PC-3 (cell line): ENCODE results near the gene LRR1. TPM values are rescaled to one million over a fixed set of nuclear protein-coding genes. Genes with fewer than 3 reads are reported as not detected.

Source experiments
- ATAC-seq: fragments of 200-7000 bp; cut with Tn5 transposase; 2 replicates; pipeline ENCODE4 v1.9.1; 2020; ENCODE audit warnings: mild to moderate bottlenecking, moderate library complexity
- BruUV-seq: library from RNA; stranded (reverse); fragments of 400-500 nt; replicated peaks from 2 replicates; lab custom pipeline; 2021; lab: Mats Ljungman, UMichigan
- CTCF ChIA-PET: fragments of 300-600 bp; sonication (Branson Sonifier 250); formaldehyde crosslinking; loops from one replicate; lab custom pipeline; 2022; ENCODE audit warnings: antibody characterized with exemption; lab: Charles Lee
- POLR2A ChIA-PET: fragments of 300-600 bp; sonication (Branson Sonifier 250); formaldehyde crosslinking; loops from one replicate; lab custom pipeline; 2022; ENCODE audit warnings: antibody characterized with exemption; ENCODE audit not compliant: unreplicated experiment; lab: Charles Lee
- DNase-seq: peaks from one replicate; pipeline ENCODE4 v3.0.0-alpha.2; 2015
- H2AFZ ChIP-seq: fragments of 300-600 bp; sonication (generic); 2 replicates; pipeline ENCODE4 v1.6.0; 2016; ENCODE audit warnings: antibody characterized with exemption, low read length
- H3F3A ChIP-seq: fragments of 300-600 bp; sonication (generic); one replicate; pipeline ENCODE4 v1.6.0; 2017; ENCODE audit warnings: antibody characterized with exemption, low read length, control low read depth, mild to moderate bottlenecking; ENCODE audit not compliant: unreplicated experiment
- H3K27ac ChIP-seq: fragments of 300-600 bp; sonication (generic); 2 replicates; pipeline ENCODE4 v1.5.1; 2016; ENCODE audit warnings: mild to moderate bottlenecking, low read length
- H3K27me3 ChIP-seq: fragments of 300-600 bp; sonication (generic); 2 replicates; pipeline ENCODE4 v1.6.1; 2016; ENCODE audit warnings: low read length, mixed read lengths
- H3K36me3 ChIP-seq: fragments of 300-600 bp; sonication (generic); 2 replicates; pipeline ENCODE4 v1.6.1; 2016; ENCODE audit warnings: low read depth, mixed run types, low read length, mixed read lengths
- H3K4me1 ChIP-seq: fragments of 300-600 bp; sonication (generic); 2 replicates; pipeline ENCODE4 v1.5.1; 2016; ENCODE audit warnings: low read length; ENCODE audit not compliant: insufficient read depth
- H3K4me2 ChIP-seq: fragments of 300-600 bp; sonication (generic); 2 replicates; pipeline ENCODE4 v1.6.0; 2016; ENCODE audit warnings: low read length
- H3K4me3 ChIP-seq: fragments of 300-600 bp; sonication (generic); 2 replicates; pipeline ENCODE4 v1.5.1; 2016; ENCODE audit warnings: mild to moderate bottlenecking, low read length, mixed read lengths
- H3K79me2 ChIP-seq: fragments of 300-600 bp; sonication (generic); 2 replicates; pipeline ENCODE4 v1.6.1; 2017; ENCODE audit warnings: low read length, mixed read lengths
- H3K9ac ChIP-seq: fragments of 300-600 bp; sonication (generic); 2 replicates; pipeline ENCODE4 v1.6.0; 2016; ENCODE audit warnings: mild to moderate bottlenecking, low read length
- H3K9me2 ChIP-seq: fragments of 300-600 bp; sonication (generic); replicated peaks from 2 replicates; pipeline ENCODE4 v1.6.1; 2016; ENCODE audit warnings: mixed run types, low read length, mixed read lengths
- H3K9me3 ChIP-seq: fragments of 300-600 bp; sonication (generic); 2 replicates; pipeline ENCODE4 v1.6.1; 2016; ENCODE audit warnings: low read length, mixed read lengths
- H4K20me1 ChIP-seq: fragments of 300-600 bp; sonication (generic); 2 replicates; pipeline ENCODE4 v1.6.1; 2016; ENCODE audit warnings: low read length, mixed read lengths
- CTCF ChIP-seq: fragments of 300-600 bp; sonication (generic); conservative IDR thresholded peaks from 2 replicates; pipeline ENCODE4 v1.5.1; 2017; ENCODE audit warnings: antibody characterized with exemption, low read depth, mild to moderate bottlenecking, low read length
- EZH2 ChIP-seq: fragments of 300-600 bp; sonication (generic); IDR thresholded peaks from one replicate; pipeline ENCODE4 v1.6.1; 2017; ENCODE audit warnings: antibody characterized with exemption, mild to moderate bottlenecking, low read length; ENCODE audit not compliant: unreplicated experiment
- EZH2phosphoT487 ChIP-seq: fragments of 300-600 bp; sonication (generic); IDR thresholded peaks from 2 replicates; pipeline ENCODE4 v1.6.1; 2018; ENCODE audit warnings: mild to moderate bottlenecking, antibody characterized with exemption, low read length, borderline replicate concordance
- intact Hi-C: fragments of 100-400 bp; cut with micrococcal nuclease; formaldehyde crosslinking; loops from 2 replicates; pipeline ENCODE4 v1.9.0; 2023
- total RNA-seq: library from RNA; depleted of rRNA; stranded (reverse); fragments of >200 nt; gene quantifications from 2 replicates; pipeline ENCODE4 v1.2.3, GENCODE V29; 2014

The LRR1 gene
- total RNA-seq, 1 experiment from 2014 or later = 46.9 TPM

DNA sequence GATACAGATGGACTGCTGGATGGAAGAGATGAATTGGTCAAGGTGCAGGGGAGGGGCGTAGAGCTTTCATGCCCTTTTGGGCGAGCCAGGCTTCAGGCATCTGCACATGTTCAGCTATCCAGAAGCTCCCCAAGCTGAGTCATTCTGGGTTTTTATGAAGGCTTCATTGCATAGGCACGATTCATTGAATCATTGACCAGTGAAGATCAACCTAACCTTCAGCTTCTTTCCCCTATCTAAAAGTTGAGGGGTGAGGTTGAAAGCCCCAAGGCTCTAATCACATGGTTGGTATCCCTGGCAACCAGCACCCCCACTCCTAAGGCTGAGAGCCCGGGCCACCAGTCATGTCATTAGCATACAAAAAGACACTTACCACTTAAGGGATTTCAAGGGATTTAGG lies 48.9 kb upstream of the LRR1 start:
- Histone ChIP-seq H3K4me3 (no peak overlapping the region), H3K4me2 (no peak overlapping the region), H3K9ac (no peak overlapping the region), H3K4me1 (peaks cover 10% of the 10 kb centered on the region), H3K27me3 (no peaks in the 10 kb centered on the region), H3K9me3 (no peaks in the 10 kb centered on the region), H3K9me2 (no peaks in the 10 kb centered on the region), H3K79me2 (no peaks in the 10 kb centered on the region), H3K36me3 (no peaks in the 10 kb centered on the region), H3K27ac (no peak overlapping the region), H3F3A (no peaks in the 10 kb centered on the region), H2AFZ (no peak overlapping the region), H4K20me1 (no peaks in the 10 kb centered on the region)
- BruUV-seq = no TSS peak
- peak; percentile 63 for DNase-seq
- intact Hi-C loops = loop anchor here (2.0 to 5.0 kb wide), 3 partner anchors 53 to 1633 kb away; no protein-coding TSS in a partner anchor
- no peak for TF ChIP-seq EZH2phosphoT487
- TF ChIP-seq CTCF = no peak
- TF ChIP-seq EZH2 = no peak
- POLR2A ChIA-PET = interaction anchor here (0.6 kb wide), 1 partner anchor 15 kb away, joined by 3 read pairs; no protein-coding TSS in a partner anchor
- ATAC-seq = peak; percentile 49
- CTCF ChIA-PET = interaction anchor here (2.0 to 2.2 kb wide), 2 partner anchors 52 to 88 kb away, joined by 22 to 63 read pairs; no protein-coding TSS in a partner anchor

DNA sequence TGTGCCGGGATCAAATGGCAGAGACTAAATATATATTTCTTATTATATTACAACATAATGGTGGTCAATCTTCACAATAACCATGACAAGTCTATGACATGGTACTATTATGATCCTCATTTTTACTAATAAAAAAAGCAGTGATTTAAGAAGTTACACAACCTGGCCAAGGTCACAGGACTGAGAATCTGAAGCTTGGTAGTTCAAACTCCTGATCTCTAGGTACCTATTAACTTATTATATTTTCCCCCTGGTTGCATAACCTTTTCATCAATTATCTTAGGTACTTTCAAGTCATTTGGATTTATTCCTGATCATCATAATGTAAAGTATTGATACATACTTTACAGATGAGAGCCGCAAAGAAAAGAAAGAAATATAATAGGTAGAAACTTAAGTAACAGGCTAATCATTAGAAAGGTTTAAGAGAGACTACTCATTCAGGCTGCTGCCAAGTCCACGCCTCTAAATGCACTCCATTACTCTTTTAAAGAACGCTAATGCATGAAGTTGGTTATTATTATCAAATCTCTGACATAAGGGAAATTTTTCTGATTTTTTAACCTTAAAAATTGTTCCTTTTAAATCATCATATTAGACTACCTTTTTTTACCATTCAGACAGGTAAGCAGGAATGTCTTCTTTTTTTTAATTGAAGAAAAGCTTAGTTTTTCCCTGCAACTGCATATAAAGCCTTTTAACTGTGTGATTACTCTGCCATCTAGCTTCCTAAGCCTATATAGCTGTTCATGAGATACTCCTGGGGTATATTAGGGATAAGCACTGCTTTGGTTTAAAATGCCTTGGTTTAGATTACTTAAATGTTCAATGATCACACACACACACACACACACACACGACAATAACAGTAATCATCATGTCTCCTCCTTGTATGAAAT lies 48.2 kb upstream of the LRR1 start:
- CTCF ChIA-PET = interaction anchor here (0.6 to 2.2 kb wide), 9 partner anchors 29 to 936 kb away, joined by 3 to 63 read pairs (median 5); no protein-coding TSS in a partner anchor
- no peaks in the 10 kb centered on the region for H3K9me2 ChIP-seq
- H3K27me3 ChIP-seq = no peaks in the 10 kb centered on the region
- POLR2A ChIA-PET = interaction anchor here (0.6 kb wide), 1 partner anchor 14 kb away, joined by 3 read pairs; no protein-coding TSS in a partner anchor
- no peak overlapping the region for H3K4me2 ChIP-seq
- peaks cover 10% of the 10 kb centered on the region for H3K4me1 ChIP-seq
- peak; percentile 73 for DNase-seq
- H3K9ac ChIP-seq = no peak overlapping the region
- H3K79me2 ChIP-seq = no peaks in the 10 kb centered on the region
- no peaks in the 10 kb centered on the region for H3F3A ChIP-seq
- ATAC-seq = peak; percentile 75
- no peaks in the 10 kb centered on the region for H3K9me3 ChIP-seq
- no peak overlapping the region for H3K27ac ChIP-seq
- H4K20me1 ChIP-seq = no peaks in the 10 kb centered on the region
- intact Hi-C loops = loop anchor here (2.0 to 5.0 kb wide), 3 partner anchors 54 to 1633 kb away; no protein-coding TSS in a partner anchor
- no peak overlapping the region for H3K4me3 ChIP-seq
- TF ChIP-seq CTCF = peak; percentile 88
- no peak for TF ChIP-seq EZH2
- no TSS peak for BruUV-seq
- no peak overlapping the region for H2AFZ ChIP-seq
- no peaks in the 10 kb centered on the region for H3K36me3 ChIP-seq
